HG03354 (cell line): ENCODE measurements around the gene GRIPAP1.

ENCODE experiments used
- ATAC-seq: cut with Tn5 transposase; IDR thresholded peaks from one replicate; pipeline ENCODE4 v1.9.1; 2021; ENCODE audit warnings: mild to moderate bottlenecking; ENCODE audit not compliant: unreplicated experiment, poor library complexity, severe bottlenecking

GRIPAP1 gene

DNA sequence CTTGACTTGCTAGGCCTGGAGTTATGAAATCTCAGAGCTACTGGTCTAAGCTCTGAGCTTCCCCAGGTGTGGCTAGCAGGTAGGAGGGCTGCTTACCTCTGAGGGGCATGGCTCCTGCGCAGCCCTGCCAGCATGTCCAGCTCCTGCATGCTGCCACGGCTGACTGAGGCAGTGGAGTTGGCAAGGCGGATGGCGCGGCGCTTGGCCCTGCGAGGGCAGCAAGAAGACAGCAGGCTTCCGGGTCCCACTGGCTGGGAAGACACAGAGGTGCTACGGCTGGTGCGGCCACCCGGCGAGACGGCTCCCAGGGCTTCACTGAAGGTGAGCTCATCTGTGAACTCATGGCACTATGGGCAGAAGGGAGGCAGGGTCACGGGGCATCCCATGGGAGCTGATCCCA lies 36.1 kb downstream of the GRIPAP1 start:
- ATAC-seq = no peak

DNA sequence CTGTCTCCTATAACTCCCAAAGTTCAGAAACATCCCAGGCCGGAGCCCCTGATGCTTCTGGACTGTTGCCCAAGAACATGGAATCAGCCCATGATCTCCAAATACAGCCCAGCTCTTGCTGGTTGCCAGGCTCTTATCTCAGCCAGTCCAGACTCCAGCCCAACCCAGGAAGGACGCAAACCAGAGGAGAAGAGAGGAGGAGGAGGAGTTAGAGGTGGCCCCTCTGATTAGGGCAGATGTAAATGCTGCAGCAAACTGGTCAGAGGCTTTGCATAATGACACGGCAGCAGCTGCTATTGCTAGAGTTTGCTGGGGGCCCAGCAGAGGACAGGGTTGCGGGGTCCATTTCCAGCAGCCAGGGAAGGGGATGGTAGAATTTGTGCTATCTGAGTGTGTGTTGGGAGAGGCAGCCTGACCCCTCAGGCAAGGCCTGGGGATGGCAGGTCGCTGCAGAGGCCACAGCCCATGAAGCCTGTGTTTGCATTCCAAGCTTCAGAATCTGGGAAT lies 40.4 kb downstream of the GRIPAP1 start:
- no peak for ATAC-seq

DNA sequence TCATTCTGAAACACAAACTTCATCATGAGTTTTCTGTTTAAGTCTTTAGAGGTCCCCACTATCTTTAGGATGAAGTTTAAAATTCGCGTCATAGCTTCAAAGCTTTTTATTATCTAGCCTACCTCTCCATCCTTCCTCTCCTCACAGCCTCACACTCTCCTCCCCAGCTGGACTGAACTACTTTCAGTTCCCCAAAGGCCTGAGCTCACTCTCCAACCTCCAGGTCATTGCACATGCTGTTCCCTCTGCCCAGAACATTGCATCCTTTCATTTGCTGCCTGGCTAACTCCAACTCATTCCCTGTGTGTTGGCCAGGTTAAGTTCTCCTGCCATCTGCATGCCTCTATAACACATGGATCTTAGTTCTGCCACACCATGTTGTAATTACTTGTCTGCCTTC lies 41.8 kb downstream of the GRIPAP1 start:
- ATAC-seq = no peak

DNA sequence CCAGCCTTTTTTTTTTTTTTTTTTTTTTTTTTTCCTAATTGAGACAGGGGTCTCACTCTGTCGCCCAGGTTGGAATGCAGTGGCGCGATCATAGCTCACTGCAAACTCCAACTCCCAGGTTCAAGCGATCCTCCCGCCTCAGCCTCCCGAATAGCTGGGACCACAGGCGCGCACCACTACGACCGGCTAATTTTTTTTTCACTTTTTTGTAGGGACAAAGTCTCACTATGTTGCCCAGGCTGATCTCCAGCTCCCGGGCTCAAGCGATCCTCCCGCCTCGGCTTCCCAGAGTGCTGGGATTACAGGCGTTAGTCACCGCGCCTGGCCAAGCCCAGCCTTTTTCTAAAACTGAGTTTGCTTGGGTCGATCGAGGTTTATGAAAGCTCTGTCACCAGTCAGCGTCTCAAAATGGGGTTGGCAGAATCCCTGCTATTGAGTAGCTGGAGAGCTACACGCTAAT lies 43.4 kb downstream of the GRIPAP1 start:
- no peak for ATAC-seq

DNA sequence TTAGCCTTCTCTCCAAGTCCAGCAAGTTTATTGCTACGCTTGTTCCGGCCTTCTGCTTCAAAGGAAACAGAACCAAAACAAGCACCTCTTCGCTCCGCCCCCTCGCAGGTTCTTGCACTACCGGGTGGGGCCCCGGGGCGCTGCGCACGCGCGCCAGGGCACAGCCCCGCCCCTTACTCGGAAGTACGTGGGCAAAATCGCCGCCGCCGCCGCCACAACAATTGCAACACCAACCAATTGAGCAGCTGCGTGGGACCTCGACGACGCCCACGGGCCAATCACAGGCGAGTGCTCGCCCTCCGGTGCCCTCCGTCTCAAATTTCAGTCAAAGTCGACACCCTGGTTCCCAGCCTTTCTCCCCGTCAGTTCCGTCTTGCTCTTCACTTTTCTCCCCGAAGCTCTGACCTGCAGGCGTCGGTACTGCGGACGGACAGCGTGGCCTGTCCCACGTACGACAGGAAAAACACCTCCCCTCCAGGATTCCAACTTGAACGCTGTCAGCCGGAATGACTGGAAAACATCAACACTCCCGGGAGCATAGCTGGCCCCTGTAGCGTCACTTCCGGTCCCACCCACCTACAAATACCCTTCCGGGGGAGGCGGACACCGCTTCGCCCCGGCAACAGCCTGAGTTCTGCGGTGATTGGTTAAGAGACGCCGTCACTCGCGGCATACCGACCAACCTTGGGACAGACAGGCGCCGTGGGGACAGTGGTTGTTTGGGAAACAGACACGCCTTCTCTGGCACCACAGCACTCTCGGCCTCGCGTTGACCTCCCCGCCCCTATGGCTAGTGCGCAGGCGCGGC lies 44.0 kb downstream of the GRIPAP1 start:
- ATAC-seq = peak; percentile 86

DNA sequence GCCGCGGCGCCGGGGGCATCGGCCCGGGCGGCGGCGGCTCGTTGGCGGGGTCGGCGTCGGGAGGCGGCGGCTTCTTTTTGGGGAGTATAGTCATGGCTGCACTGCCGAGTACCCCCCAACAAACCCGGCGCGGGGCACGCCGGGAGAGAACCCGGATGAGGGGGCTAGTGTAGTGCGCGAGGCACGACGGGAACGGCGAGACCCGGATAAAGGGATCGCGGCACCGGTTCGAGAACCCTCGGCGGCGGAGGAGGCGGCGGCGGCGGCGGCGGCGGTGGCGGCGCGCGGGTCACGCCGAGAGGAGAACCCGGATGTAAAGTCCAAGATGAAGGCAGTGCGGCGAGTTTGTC lies 44.6 kb downstream of the GRIPAP1 start, which contains the start of gene OTUD5:
Gene OTUD5, minus strand, starts transcription at position 131 of the 350 bp plus-strand sequence. Its CDS starts 37 bp downstream, at position 94.
- peak; percentile 44 for ATAC-seq

DNA sequence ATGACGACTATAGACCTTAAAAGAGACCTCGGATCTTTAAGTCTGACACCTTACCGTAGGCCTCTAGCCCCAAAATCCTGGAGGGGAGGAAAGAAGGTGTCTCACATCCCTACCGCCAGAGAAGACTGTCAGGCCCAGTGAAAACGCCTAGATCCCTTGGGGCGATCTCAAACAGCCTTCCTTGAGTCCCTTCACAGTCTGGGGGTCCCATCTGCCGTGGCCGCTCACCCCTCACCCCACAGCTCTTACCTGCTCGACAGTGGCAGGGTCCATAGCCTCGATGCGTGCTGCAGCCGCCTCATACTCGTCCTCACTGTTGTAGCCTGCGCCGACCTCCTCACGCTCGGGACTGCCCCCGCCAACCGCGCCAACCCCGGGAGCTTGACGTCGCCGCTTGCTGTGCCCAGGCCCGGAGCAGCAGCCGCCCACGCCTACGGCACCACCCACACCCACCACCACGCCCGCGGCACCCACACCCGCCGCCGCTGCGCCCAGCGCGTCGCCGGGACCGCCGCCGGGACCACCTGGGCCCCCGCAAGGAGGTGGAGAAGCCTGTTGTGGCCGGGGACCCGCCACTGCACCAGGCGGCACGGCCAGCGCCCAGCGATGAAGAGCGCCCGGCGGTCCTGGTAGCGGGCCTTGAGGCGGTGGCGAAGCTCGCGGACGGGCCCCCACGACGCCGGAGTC lies 45.2 kb downstream of the GRIPAP1 start:
- ATAC-seq = no peak

DNA sequence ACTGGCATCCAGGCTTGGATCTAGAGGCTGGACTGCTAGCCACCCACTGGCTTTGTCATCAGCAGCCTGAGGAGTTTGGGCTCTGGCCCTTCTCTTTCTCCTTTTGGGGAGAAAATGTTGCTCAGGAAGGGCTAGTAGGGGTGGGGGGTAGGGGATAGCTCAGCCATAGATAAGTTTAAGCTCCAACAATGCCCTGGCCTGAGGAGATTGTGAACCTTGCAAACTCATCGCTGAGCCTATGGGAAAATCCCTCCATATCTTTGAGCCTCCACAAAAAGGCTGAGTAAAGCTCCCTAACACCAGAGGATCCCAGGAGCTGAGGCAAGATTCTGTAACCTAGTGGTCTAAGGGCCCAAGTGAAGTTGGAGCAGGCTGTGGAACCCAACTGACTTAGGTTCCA lies 53.5 kb downstream of the GRIPAP1 start:
- ATAC-seq = no peak

DNA sequence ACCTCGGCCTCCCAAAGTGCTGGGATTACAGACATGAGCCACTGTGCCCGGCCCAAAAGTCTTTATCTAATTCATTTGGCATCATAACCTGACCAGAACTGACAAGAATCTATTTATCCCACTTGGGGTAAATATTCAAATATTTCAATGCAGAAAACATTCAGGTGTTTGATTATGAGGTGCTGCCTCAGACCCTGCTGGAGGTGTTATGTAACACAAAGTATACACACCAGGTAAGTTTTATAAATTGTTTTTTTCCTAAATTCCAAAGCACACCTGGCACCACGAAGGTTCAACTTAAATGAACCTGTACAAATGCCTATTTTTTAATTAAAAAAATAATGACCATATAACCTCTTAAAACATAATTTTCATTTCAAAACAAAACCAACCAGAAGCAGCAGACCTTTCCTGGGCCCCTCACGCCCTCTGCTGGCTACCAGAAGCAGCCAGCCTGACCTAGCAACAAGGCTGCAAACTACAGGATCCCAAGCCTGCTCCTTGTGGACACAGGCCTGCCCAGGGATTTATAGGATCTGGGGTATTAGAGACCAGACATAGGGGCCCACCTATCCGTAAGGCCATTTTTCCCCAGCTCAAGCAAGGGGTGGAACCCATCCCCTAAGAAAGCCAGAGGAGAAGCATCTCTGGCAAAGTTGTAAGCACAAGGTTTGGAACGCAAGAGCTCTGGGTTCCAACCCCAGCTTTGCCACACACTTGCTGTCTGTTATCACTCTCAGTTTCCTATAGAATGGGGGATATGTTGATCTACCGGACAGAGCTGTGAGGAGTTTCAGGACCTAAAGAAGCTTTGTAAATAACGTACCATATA lies 56.3 kb downstream of the GRIPAP1 start:
- peak; percentile 59 for ATAC-seq

DNA sequence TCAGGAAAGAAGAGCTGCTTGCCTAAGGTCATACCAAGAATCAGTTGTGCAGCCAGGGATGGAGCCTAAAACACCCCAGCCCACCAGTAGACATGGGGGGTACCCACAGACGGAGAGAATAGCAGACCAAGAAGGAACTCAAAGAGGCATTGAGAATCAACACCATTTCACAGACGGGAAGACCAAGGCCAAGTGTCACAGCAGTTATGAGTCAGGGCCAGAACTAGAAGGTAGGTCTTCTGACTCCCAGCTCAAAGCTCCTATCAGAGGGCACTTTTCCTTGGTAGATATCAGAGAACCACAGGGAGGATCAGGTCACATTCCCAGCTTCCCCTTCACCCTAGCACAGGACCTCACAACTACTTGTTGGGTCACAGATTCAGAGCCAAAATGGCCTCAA lies 59.2 kb downstream of the GRIPAP1 start:
- ATAC-seq = no peak

DNA sequence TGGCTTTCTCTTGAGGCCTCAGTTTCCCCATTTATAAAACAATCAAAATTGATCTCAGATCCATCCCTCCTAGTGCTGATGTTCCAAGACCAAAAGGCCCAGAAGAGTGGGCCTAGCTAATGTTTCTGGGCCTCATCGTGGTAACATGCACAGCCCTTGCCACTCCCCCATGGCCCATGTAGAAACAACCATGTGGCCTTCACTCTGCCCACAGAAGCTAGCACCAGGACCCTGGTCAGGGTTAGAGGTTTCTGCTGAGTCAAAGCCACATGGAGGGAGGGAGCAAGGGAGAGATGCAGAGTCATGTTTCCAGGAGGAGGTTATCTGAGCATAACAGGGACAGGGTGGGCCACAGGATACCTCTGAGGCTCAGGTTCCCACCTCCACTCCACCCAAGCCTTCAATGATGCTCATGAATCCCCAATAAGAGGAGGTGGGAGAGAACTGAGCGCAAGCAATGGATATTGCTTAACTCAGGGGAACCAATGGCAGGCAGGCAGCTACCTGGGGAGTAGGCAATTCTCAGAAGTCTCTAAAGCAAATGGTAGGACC lies 61.6 kb downstream of the GRIPAP1 start:
- no peak for ATAC-seq

DNA sequence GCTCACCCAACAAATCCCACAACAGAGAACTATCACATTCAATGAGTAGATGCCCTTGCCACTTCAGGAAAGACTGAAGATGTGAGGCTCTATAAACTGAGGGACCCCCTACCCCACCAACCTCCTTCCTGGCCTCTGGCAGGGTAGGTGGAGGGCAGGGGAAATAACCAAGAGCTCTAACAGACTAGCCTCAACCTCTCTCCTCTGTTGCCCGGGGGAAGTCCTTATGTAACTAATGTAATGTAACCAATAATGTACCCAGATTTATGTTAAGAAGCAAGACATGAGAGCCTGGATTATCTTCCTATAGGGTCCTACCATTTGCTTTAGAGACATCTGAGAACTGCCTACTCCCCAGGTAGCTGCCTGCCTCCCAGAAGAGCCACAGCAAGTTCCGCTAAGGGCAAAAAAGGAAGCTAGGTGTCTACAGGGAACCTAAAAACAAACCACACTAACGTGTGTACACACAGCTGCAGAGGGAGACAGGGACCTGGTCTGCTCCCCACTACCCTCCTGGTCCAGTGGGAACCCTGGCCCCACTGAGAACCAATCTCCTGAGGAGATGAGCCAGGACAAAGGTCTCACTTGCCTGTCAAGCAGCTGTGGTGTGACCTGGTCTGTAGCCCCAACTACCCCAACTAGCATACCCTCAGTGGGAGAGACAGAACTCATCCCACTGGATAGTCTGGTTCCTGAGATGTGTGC lies 62.4 kb downstream of the GRIPAP1 start:
- ATAC-seq = no peak

DNA sequence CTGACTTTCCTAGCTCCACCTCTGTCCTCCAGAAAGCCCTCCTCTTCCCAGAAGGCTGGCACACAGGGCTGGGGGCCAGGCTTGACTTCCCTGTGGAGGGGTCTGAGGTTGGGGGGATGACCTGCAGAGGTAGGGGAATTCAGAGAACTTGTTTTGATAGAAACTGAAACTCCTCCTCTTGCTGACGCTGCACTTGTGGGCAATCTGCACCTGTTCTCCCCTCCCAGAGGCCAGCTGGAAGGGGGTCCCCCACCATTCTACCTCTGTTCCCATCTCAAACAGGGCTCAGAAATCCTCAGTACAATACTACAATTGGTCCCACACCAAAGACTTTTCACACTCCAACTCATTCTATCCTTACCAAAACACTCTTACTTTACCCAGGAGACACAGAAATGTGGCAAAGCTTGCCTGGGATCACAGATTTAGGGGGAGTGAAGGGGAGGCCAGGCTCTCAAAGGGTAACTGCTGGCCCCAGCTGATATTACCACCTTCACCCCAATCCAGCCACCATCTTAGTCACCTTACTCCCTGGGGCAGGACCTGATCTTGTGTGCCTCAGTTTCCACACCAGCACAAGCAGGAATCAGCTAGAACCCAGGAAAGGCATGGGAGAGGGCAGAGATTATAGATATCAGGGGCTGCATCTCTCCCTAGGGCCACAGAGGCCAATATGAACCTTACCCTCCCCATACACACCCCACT lies 63.2 kb downstream of the GRIPAP1 start:
- ATAC-seq = peak; percentile 62

DNA sequence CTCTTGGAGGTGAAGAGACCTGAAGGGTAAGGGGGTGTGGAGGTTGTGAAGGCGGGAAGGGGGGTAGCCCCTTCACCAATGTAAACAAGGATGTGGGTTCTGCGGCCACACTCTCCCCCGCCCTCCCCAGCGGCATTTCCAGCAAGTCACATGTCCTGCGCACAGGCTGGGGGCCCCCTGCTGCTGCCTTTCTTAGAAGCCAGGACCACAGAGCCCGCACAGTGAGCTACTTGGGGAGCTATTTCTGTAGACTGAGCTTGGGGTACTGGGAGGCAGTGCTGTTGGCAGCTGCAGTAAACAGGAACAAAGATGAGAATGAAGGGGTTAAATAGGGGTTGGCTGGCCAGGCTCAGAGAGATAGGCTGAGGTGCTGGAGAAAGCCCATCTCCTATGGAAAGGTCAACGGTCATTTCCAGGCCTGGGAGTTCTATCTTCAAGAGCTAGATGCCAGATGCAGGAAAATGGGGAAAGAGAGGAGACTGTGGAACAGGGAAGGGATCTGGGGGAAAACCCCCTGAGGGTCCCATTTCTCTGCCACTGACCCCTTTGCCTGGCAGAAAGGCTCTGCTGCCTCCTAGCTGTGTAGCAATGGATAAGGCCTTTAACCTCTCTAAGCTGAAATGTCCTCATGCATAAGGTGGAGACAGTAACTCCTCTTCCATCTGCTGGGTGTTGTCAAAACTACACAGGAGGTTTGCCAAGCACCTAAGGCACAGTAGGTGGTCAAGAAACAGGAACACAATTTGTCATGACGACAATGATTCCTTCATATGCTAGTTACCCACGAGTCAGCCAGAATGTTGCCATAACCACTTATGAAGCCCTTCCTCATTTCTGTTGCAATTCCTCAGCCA lies 64.8 kb downstream of the GRIPAP1 start:
- peak; percentile 70 for ATAC-seq

DNA sequence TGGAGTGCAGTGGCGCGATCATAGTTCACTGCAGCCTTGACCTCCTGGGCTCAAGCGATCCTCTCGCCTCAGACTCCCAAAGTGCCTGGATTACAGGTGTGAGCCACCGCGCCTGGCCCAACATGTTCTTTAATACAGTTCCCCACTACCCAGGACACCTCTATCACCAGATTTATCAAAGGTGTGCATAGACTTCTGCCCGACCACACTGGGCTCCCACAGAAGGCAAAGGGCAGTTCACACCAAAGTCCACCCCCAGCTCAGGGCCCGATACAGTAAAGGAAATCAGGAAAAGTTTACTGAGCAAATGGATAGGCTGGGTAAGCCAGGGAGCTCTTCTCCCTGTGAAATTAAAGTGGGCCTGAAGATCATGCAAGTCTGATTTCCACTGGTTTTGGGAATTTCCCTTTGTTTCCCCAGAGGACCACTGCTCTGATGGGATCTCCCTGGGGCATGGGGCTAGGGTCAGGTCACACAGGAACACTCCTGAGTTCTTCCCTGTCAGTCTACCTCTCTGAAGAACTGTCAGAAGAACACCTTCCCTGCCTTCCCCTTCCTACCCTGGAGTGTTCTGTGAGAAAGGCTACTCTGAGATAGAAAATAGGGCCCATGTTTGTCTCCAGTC lies 65.5 kb downstream of the GRIPAP1 start:
- ATAC-seq = no peak

DNA sequence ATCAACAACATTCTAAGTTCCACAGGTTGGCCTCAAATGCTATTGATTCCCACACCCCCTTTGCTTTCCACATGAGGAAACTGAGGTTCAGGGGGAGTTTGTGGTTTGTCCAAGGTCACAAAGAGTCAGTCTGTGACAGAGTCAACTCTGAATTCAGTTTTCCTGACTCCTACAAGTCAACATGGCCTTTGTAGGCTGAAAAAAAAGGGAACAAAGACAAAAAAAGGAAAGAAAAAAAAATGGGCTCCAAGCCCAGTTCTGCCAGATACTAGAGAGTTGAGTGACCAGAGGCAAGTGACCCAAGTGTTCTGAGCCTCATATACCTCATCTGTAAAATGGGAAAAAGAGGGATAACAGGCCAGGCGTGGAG lies 66.8 kb downstream of the GRIPAP1 start:
- ATAC-seq = no peak

DNA sequence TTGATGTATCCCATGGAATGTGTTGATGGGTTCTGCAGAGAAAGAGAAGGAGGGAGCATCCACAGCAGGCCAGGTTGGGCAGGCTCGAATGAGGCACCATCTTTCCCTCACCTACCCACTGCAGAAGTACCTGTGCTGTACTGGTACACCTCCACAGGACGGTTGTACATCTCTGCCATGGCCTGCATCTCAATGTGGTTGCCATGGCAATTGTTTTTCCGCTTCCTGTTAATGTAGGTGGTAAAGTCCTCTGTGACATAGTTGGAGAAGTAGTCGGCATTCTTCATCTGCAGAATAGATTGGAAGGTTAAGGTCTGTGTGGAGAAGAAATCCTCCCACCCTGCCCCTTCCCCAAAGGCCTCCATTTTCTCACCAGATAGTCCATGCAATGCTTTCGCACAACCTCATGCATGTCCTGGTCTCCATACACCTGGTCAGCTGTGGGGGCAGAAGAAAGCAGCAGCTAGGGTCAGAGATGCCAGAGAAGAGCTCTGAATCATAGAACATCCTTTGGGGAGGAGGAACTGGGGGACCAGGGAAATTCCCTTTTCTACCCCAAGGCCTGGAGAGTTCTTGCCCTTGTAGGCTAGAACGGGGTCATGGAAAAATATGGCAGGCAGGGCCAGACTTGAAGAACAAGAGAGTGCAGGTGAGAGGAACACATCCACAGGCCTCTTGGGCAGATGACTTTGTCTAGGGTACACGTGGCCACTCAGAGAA lies 67.3 kb downstream of the GRIPAP1 start:
- ATAC-seq = no peak
